MG63 (cell line): Measurements from ENCODE around the gene ITGB7. TPM values are rescaled to one million over a fixed set of nuclear protein-coding genes. Genes with fewer than 3 reads are reported as not detected.

ENCODE experiments used
- DNase-seq: peaks from one replicate; pipeline ENCODE4 v3.0.0-alpha.2; 2020
- H3K27me3 ChIP-seq: fragments of 250-450 bp; sonication (Bioruptor Pico); 2 replicates; pipeline ENCODE4 v1.5.1; 2020; ENCODE audit warnings: mild to moderate bottlenecking, moderate library complexity
- H3K36me3 ChIP-seq: fragments of 250-450 bp; sonication (Bioruptor Pico); 2 replicates; pipeline ENCODE4 v1.5.1; 2020; ENCODE audit warnings: mild to moderate bottlenecking, moderate library complexity
- H3K4me3 ChIP-seq: fragments of 250-450 bp; sonication (Bioruptor Pico); 2 replicates; pipeline ENCODE4 v1.5.1; 2020; ENCODE audit warnings: mild to moderate bottlenecking, moderate library complexity
- H3K9me3 ChIP-seq: fragments of 250-450 bp; sonication (Bioruptor Pico); 2 replicates; pipeline ENCODE4 v1.5.1; 2020; ENCODE audit warnings: mild to moderate bottlenecking, moderate library complexity
- total RNA-seq: library from RNA; depleted of rRNA; stranded (reverse); fragments of >200 nt; shearing (Covaris generic); gene quantifications from 2 replicates; pipeline ENCODE4 v1.2.3, GENCODE V29; 2014; ENCODE audit warnings: low replicate concordance

ITGB7 gene
- total RNA-seq, 1 experiment from 2014 or later: not detected

- no peak for DNase-seq
- H3K9me3 ChIP-seq: no peaks in the 10 kb centered on the region
- H3K4me3 ChIP-seq: no peak overlapping the region
- no peaks in the 10 kb centered on the region for H3K27me3 ChIP-seq
- H3K36me3 ChIP-seq: no peaks in the 10 kb centered on the region
Observed at GRCh38 chr12:53233671-53234121, 26.6 kb upstream of the ITGB7 start.

- Histone ChIP-seq H3K36me3 (no peaks in the 10 kb centered on the region), H3K9me3 (no peaks in the 10 kb centered on the region), H3K27me3 (no peaks in the 10 kb centered on the region), H3K4me3 (peak overlapping the region; percentile 46)
- peak; percentile 61 for DNase-seq
Observed at GRCh38 chr12:53232646-53233461, 25.8 kb upstream of the ITGB7 start.

- Histone ChIP-seq H3K27me3 (no peaks in the 10 kb centered on the region), H3K9me3 (no peaks in the 10 kb centered on the region), H3K4me3 (peak within 1 kb of the TSS; percentile 88), H3K36me3 (no peaks in the 10 kb centered on the region; the same call in 1 of the 2 replicates)
- DNase-seq: peak; percentile 85
Observed at GRCh38 chr12:53231921-53232645, 25.0 kb upstream of the ITGB7 start, which contains the start of gene RARG. TSS of gene RARG (minus strand) at chr12:53232209. CDS start at chr12:53227545, 4,664 bp downstream.

- H3K9me3 ChIP-seq: no peaks in the 10 kb centered on the region
- no peaks in the 10 kb centered on the region; the same call in 1 of the 2 replicates for H3K36me3 ChIP-seq
- H3K27me3 ChIP-seq: no peaks in the 10 kb centered on the region
- DNase-seq: no peak
- H3K4me3 ChIP-seq: peak overlapping the region; percentile 88
Observed at GRCh38 chr12:53231671-53231920, 24.5 kb upstream of the ITGB7 start.

GRCh38 chr12:53230108-53230845 lies 23.2 kb upstream of the ITGB7 start:
- H3K27me3 ChIP-seq: no peaks in the 10 kb centered on the region
- DNase-seq: peak; percentile 29
- H3K9me3 ChIP-seq: no peaks in the 10 kb centered on the region
- no peaks in the 10 kb centered on the region; the same call in 1 of the 2 replicates for H3K36me3 ChIP-seq
- H3K4me3 ChIP-seq: no peak overlapping the region

- no peaks in the 10 kb centered on the region; the same call in 1 of the 2 replicates for H3K36me3 ChIP-seq
- H3K4me3 ChIP-seq: no peak overlapping the region
- H3K9me3 ChIP-seq: no peaks in the 10 kb centered on the region
- no peak for DNase-seq
- no peaks in the 10 kb centered on the region for H3K27me3 ChIP-seq
Observed at GRCh38 chr12:53229454-53229853, 22.4 kb upstream of the ITGB7 start.

GRCh38 chr12:53227836-53228235 lies 20.8 kb upstream of the ITGB7 start:
- H3K36me3 ChIP-seq: no peaks in the 10 kb centered on the region; the same call in 1 of the 2 replicates
- DNase-seq: no peak
- no peaks in the 10 kb centered on the region for H3K27me3 ChIP-seq
- no peaks in the 10 kb centered on the region for H3K9me3 ChIP-seq
- no peak overlapping the region for H3K4me3 ChIP-seq

GRCh38 chr12:53227341-53227740 lies 20.3 kb upstream of the ITGB7 start:
- Histone ChIP-seq H3K27me3 (no peaks in the 10 kb centered on the region), H3K36me3 (no peaks in the 10 kb centered on the region; the same call in 1 of the 2 replicates), H3K9me3 (no peaks in the 10 kb centered on the region), H3K4me3 (no peak overlapping the region)
- no peak for DNase-seq

- Histone ChIP-seq H3K36me3 (no peaks in the 10 kb centered on the region; the same call in 1 of the 2 replicates), H3K9me3 (no peaks in the 10 kb centered on the region), H3K27me3 (no peaks in the 10 kb centered on the region), H3K4me3 (no peak overlapping the region)
- DNase-seq: no peak
Observed at GRCh38 chr12:53226815-53227214, 19.8 kb upstream of the ITGB7 start.

- Histone ChIP-seq H3K4me3 (no peak overlapping the region), H3K27me3 (no peaks in the 10 kb centered on the region), H3K9me3 (no peaks in the 10 kb centered on the region), H3K36me3 (no peaks in the 10 kb centered on the region; the same call in 1 of the 2 replicates)
- DNase-seq: no peak
Observed at GRCh38 chr12:53225635-53226424, 18.8 kb upstream of the ITGB7 start.

GRCh38 chr12:53224897-53225634 lies 18.0 kb upstream of the ITGB7 start:
- H3K27me3 ChIP-seq: no peaks in the 10 kb centered on the region
- H3K36me3 ChIP-seq: no peaks in the 10 kb centered on the region; the same call in 1 of the 2 replicates
- H3K9me3 ChIP-seq: no peaks in the 10 kb centered on the region
- no peak overlapping the region for H3K4me3 ChIP-seq
- DNase-seq: no peak

- Histone ChIP-seq H3K9me3 (no peaks in the 10 kb centered on the region), H3K36me3 (no peaks in the 10 kb centered on the region; the same call in 1 of the 2 replicates), H3K4me3 (no peak overlapping the region), H3K27me3 (no peaks in the 10 kb centered on the region)
- DNase-seq: no peak
Observed at GRCh38 chr12:53224061-53224896, 17.2 kb upstream of the ITGB7 start.

- Histone ChIP-seq H3K27me3 (no peaks in the 10 kb centered on the region), H3K9me3 (no peaks in the 10 kb centered on the region), H3K36me3 (no peaks in the 10 kb centered on the region; the same call in 1 of the 2 replicates), H3K4me3 (no peak overlapping the region)
- DNase-seq: no peak
Observed at GRCh38 chr12:53223389-53224060, 16.5 kb upstream of the ITGB7 start.

GRCh38 chr12:53222806-53223261 lies 15.8 kb upstream of the ITGB7 start:
- no peaks in the 10 kb centered on the region for H3K27me3 ChIP-seq
- no peak overlapping the region for H3K4me3 ChIP-seq
- H3K36me3 ChIP-seq: no peaks in the 10 kb centered on the region; the same call in 1 of the 2 replicates
- no peaks in the 10 kb centered on the region for H3K9me3 ChIP-seq
- no peak for DNase-seq
